Fibroblast of lung (primary cell): Measurements from ENCODE around the gene RLBP1. TPM values are rescaled to one million over a fixed set of nuclear protein-coding genes. Genes with fewer than 3 reads are reported as not detected.

ENCODE experiments used
- DNase-seq, 2 donors: peaks; one replicate each; pipeline versions ENCODE4 v3.0.0 to v3.0.0-alpha.2; 2010; ENCODE audit warnings: low read depth in 2 of 2
- H2AFZ ChIP-seq: 2 replicates; pipeline ENCODE4 v1.5.1; 2012; ENCODE audit warnings: low read length, control low read depth, inconsistent platforms
- H3K27ac ChIP-seq: 2 replicates; pipeline ENCODE4 v1.5.1; 2011; ENCODE audit warnings: low read length, control low read depth; ENCODE audit not compliant: insufficient read depth
- H3K27me3 ChIP-seq: 2 replicates; pipeline ENCODE4 v1.5.1; 2011; ENCODE audit warnings: mild to moderate bottlenecking, low read length; ENCODE audit not compliant: control insufficient read depth, insufficient read depth
- H3K36me3 ChIP-seq: 2 replicates; pipeline ENCODE4 v1.5.1; 2011; ENCODE audit warnings: low read length; ENCODE audit not compliant: control insufficient read depth, insufficient read depth
- H3K4me1 ChIP-seq: 2 replicates; pipeline ENCODE4 v1.5.1; 2011; ENCODE audit warnings: low read length; ENCODE audit not compliant: control insufficient read depth, insufficient read depth; ENCODE audit errors: extremely low read depth
- H3K4me2 ChIP-seq: 2 replicates; pipeline ENCODE4 v1.5.1; 2011; ENCODE audit warnings: low read length, control low read depth; ENCODE audit not compliant: insufficient read depth; ENCODE audit errors: extremely low read depth
- H3K4me3 ChIP-seq, 4 experiments: fragments of 200-600 bp in 1 of 4; sonication (generic) in 1 of 4; replicated peaks in 1 of 4; 2 replicates each; pipeline ENCODE4 v1.5.1; 2011 to 2016; ENCODE audit warnings: low read length in 4 of 4, low read depth in 3 of 4, mild to moderate bottlenecking in 3 of 4, control low read depth in 2 of 4, inconsistent platforms in 1 of 4, mixed read lengths in 1 of 4; ENCODE audit not compliant: insufficient read depth in 1 of 4; ENCODE audit errors: control extremely low read depth in 1 of 4
- H3K79me2 ChIP-seq: 2 replicates; pipeline ENCODE4 v1.5.1; 2012; ENCODE audit warnings: mild to moderate bottlenecking, low read length, inconsistent platforms; ENCODE audit not compliant: control insufficient read depth, insufficient read depth
- H3K9ac ChIP-seq: 2 replicates; pipeline ENCODE4 v1.5.1; 2011; ENCODE audit warnings: mild to moderate bottlenecking, low read length, control low read depth; ENCODE audit not compliant: insufficient read depth
- H3K9me3 ChIP-seq: 2 replicates; pipeline ENCODE4 v1.5.1; 2012; ENCODE audit warnings: low read depth, low read length; ENCODE audit not compliant: control insufficient read depth, insufficient read depth
- H4K20me1 ChIP-seq: 2 replicates; pipeline ENCODE4 v1.5.1; 2011; ENCODE audit warnings: low read length; ENCODE audit not compliant: control insufficient read depth, insufficient read depth; ENCODE audit errors: extremely low read depth
- EZH2 ChIP-seq: IDR thresholded peaks from 2 replicates; pipeline ENCODE4 v1.5.1; 2012; ENCODE audit warnings: low read length, control low read depth, mild to moderate bottlenecking; ENCODE audit errors: missing control alignments
- polyA plus RNA-seq, 2 donors: library from polyadenylated mRNA; depleted of rRNA in 1 of 2; stranded (reverse) in 1 of 2; unstranded in 1 of 2; fragments of >200 nt; gene quantifications; 2 replicates each; pipeline ENCODE4 v1.2.1, GENCODE V29; 2011 to 2012; ENCODE audit warnings: missing spikeins in 1 of 2
- total RNA-seq: library from RNA; depleted of rRNA; stranded (reverse); fragments of >200 nt; gene quantifications from 2 replicates; pipeline ENCODE4 v1.2.1, GENCODE V29; 2014
- TF ChIP-seq, protein P1 (sequence below), 2 donors: IDR thresholded peaks in 1 of 2; conservative IDR thresholded peaks in 1 of 2; 1 replicate in 1 of 2; 2 replicates in 1 of 2; pipeline ENCODE4 v1.5.1; 2011 to 2012; ENCODE audit warnings: low read length in 2 of 2, control low read depth in 1 of 2, inconsistent platforms in 1 of 2, low read depth in 1 of 2, mild to moderate bottlenecking in 1 of 2

The RLBP1 gene
- total and polyA plus RNA-seq, 2 donors (not counting 1 experiment from before 2014, with no cell fraction given): not detected

DNA sequence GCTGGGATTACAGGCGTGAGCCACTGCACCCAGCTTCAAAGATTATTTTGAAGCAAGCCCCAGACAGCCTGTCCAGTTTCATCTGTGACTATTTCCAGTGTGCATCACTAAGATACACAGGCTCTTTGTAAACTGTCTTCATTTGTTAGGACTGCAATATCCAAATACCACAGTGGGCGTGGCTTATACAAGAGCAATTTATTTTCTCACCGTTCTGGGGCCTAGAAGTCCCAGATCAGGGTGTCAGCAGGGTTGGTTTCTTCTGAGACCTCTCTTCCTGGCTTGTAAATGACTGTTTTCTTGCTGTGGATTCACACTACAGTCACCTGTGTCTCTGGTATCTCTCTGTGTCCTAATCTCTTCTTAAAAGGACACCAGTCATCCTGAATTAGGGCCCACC, 59.7 kb downstream of the RLBP1 start:
- Histone ChIP-seq H3K4me1 (peaks cover 3% of the 10 kb centered on the region), H3K36me3 (no peaks in the 10 kb centered on the region), H4K20me1 (no peaks in the 10 kb centered on the region), H3K27me3 (no peaks in the 10 kb centered on the region), H3K4me3 (no peak overlapping the region), H3K79me2 (no peaks in the 10 kb centered on the region), H3K4me2 (no peak overlapping the region), H3K9ac (no peak overlapping the region), H3K9me3 (no peaks in the 10 kb centered on the region), H2AFZ (no peak overlapping the region), H3K27ac (no peak overlapping the region)
- no peak for DNase-seq
- TF ChIP-seq, protein P1, sequence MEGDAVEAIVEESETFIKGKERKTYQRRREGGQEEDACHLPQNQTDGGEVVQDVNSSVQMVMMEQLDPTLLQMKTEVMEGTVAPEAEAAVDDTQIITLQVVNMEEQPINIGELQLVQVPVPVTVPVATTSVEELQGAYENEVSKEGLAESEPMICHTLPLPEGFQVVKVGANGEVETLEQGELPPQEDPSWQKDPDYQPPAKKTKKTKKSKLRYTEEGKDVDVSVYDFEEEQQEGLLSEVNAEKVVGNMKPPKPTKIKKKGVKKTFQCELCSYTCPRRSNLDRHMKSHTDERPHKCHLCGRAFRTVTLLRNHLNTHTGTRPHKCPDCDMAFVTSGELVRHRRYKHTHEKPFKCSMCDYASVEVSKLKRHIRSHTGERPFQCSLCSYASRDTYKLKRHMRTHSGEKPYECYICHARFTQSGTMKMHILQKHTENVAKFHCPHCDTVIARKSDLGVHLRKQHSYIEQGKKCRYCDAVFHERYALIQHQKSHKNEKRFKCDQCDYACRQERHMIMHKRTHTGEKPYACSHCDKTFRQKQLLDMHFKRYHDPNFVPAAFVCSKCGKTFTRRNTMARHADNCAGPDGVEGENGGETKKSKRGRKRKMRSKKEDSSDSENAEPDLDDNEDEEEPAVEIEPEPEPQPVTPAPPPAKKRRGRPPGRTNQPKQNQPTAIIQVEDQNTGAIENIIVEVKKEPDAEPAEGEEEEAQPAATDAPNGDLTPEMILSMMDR (conservative IDR thresholded peaks at IDR 0.05 in 1 of 2, IDR thresholded peaks at IDR 0.05 in 1 of 2; ENCODE audit: low read depth in 1 of 2, low read length in 2 of 2): no peak
- TF ChIP-seq EZH2: no peak

Other genes starting within 250 kb of the RLBP1 start
- 42.9 and 84.9 TPM in 2 replicates for gene ABHD2, start 133.1 kb downstream of the RLBP1 start, total RNA-seq
- 39.5 and 55.3 TPM in 2 replicates for gene ABHD2, start 133.1 kb downstream of the RLBP1 start, polyA plus RNA-seq
- gene FANCI, start 22.4 kb upstream of the RLBP1 start, total RNA-seq: 5.6 and 13.4 TPM in 2 replicates
- 12.6 and 36.3 TPM in 2 replicates for gene FANCI, start 22.4 kb upstream of the RLBP1 start, polyA plus RNA-seq
- 52.4 and 61.3 TPM in 2 replicates for gene POLG, start 113.2 kb upstream of the RLBP1 start, total RNA-seq
- gene POLG, start 113.2 kb upstream of the RLBP1 start, polyA plus RNA-seq: 20.4 and 22.7 TPM in 2 replicates